ENCODE results near the gene ZNF37A.
"Not testable (repeated sequence)": the region's sequence is repeated elsewhere in the genome, so short reads cannot be mapped to it uniquely, and the experiment has no call there.

Gene ZNF37A

DNA sequence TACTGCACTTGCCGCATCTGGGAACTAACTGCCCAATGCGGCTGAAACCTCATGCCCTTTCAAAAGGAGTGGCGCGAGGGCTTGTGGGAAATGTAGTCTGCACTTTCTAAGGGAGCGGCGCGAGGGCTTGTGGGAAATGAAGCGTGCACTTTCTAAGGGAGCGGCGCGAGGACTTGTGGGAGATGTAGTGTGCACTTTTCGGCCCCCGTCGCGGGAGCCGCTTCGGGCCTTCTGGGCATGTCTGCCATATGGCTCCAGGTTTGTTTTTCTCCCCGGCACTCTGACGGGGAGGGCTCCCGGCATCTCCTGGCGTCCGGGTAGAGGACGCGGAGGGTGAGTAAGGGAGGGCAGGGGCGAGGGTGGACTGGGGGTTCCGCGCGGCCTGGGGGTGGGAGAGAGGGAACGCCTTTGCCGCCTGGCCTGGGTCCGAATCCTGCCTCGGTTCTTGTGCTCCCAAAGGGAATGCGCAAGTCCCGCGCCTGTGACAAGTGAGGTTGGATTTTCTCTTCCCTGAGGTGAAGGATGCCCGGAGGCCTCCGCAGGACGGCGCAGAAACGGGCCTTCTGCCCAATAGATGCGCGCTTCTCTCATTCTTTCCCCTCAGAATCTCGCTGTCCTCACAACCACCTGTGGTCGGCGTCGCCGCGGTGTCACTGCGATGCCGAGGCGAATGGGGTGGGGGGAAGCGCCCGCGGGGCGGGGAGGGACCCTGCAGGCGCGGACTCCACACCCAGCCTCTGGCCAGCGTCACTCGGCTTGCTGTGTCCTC lies at the start of gene ZNF37A:
ZNF37A (plus strand) TSS at position 180 of the 769 bp plus-strand sequence. CDS start 2,281 bp downstream, outside the sequence.
- peak within 1 kb of the TSS; percentile 89 for H3K4me3 ChIP-seq (replicated peaks; ENCODE audit: low read depth, low read length)
- peak; percentile 98 for DNase-seq (ENCODE audit: low read depth)

DNA sequence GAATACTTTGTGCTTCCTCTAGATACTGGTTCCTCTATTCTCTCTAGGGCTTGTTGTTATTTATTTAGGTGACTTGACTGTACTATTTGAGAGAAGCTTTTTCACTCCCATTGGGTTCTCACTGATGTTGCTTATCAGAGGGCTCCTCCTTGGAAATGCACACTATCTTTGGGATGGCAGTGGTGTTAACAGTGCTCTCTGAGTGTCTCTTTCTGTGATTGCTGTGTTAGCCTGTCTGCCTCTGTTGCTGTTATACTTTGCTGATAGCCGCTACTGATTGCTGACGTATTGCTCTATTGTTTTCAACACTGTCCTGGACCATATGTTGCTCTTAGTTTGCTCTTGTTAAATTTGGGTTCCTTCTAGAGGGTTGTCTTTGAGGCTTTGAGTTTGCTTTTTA lies 49.0 kb upstream of the ZNF37A start:
- no peak for DNase-seq (ENCODE audit: low read depth)
- TF ChIP-seq, protein P1, sequence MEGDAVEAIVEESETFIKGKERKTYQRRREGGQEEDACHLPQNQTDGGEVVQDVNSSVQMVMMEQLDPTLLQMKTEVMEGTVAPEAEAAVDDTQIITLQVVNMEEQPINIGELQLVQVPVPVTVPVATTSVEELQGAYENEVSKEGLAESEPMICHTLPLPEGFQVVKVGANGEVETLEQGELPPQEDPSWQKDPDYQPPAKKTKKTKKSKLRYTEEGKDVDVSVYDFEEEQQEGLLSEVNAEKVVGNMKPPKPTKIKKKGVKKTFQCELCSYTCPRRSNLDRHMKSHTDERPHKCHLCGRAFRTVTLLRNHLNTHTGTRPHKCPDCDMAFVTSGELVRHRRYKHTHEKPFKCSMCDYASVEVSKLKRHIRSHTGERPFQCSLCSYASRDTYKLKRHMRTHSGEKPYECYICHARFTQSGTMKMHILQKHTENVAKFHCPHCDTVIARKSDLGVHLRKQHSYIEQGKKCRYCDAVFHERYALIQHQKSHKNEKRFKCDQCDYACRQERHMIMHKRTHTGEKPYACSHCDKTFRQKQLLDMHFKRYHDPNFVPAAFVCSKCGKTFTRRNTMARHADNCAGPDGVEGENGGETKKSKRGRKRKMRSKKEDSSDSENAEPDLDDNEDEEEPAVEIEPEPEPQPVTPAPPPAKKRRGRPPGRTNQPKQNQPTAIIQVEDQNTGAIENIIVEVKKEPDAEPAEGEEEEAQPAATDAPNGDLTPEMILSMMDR (IDR thresholded peaks at IDR 0.05; ENCODE audit: low read length, missing control alignments): no peak
- H3K4me3 ChIP-seq (replicated peaks; ENCODE audit: low read depth, low read length): no peak overlapping the region

More for the DNA sequence above, at the start of gene ZNF37A:
- TF ChIP-seq, protein P1 (IDR thresholded peaks at IDR 0.05; ENCODE audit: low read length, missing control alignments): no peak

DNA sequence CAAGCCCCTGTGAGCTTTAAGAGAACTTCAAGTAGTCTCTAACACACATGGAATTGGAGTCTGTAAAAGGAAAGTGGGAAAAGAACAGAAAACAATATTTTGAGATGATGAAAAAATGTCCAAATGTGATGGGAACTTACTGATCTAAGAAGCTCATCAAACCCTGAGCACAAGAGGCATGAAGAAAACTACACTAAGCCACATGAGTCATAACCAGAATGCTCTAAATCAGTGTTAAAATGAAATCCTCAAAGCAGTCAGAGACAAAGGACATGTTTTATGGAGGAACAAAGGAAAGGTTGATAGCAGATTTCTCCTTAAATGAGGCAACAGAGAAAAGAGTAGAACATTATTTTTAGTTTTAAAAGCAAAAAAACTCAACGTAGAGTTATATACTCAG lies 46.5 kb upstream of the ZNF37A start:
- TF ChIP-seq, protein P1 (IDR thresholded peaks at IDR 0.05; ENCODE audit: low read length, missing control alignments): no peak
- no peak overlapping the region for H3K4me3 ChIP-seq (replicated peaks; ENCODE audit: low read depth, low read length)
- peak; percentile 23 for DNase-seq (ENCODE audit: low read depth)

DNA sequence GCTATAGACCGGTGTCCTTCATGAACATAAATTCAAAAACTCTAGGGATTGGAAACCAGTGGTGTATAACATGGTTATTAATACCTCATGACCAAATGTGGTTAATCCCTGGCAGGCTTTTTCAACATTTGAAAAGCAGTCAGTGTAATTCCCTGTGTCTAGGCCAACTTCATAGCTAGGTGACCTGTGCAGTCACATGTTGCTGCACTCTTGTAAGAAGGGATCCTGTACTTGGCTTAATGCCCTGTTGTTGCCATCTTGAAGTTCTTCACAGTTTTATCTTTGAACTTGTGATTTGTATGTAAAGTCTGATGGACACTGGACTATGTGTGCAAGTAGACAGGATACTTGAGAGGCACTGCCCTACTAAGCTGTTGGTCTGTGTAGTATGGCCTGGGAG lies 43.9 kb upstream of the ZNF37A start:
- TF ChIP-seq, protein P1 (IDR thresholded peaks at IDR 0.05; ENCODE audit: low read length, missing control alignments): no peak
- H3K4me3 ChIP-seq (replicated peaks; ENCODE audit: low read depth, low read length): no peak overlapping the region
- no peak for DNase-seq (ENCODE audit: low read depth)

DNA sequence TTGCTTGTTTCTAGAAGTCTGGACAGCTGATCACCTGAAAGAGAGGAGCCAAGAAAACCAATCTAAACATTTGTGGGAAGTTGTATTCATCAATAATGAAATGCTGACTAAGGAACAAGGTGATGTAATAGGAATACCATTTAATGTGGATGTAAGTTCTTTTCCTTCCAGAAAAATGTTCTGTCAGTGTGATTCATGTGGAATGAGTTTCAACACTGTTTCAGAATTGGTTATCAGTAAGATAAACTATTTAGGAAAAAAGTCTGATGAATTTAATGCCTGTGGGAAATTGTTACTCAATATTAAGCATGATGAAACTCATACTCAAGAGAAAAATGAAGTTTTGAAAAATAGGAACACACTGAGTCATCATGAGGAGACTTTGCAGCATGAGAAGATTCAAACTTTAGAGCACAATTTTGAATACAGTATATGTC lies 39.8 kb upstream of the ZNF37A start:
- DNase-seq (ENCODE audit: low read depth): peak; percentile 92
- H3K4me3 ChIP-seq (replicated peaks; ENCODE audit: low read depth, low read length): no peak overlapping the region
- TF ChIP-seq, protein P1 (IDR thresholded peaks at IDR 0.05; ENCODE audit: low read length, missing control alignments): no peak

DNA sequence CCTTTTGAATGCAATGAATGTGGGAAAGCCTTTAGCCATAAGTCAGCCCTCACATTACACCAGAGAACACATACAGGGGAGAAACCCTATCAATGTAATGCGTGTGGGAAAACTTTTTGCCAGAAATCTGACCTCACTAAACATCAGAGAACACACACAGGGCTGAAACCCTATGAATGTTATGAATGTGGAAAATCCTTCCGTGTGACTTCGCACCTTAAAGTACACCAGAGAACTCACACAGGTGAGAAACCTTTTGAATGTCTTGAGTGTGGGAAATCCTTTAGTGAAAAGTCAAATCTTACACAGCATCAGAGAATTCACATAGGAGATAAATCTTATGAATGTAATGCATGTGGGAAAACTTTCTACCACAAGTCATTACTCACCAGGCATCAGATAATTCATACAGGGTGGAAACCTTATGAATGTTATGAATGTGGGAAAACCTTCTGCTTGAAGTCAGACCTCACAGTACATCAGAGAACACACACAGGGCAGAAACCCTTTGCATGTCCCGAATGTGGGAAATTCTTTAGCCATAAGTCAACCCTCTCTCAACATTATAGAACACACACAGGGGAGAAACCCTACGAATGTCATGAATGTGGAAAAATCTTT lies 38.8 kb upstream of the ZNF37A start:
- H3K4me3 ChIP-seq (replicated peaks; ENCODE audit: low read depth, low read length); DNase-seq (ENCODE audit: low read depth): not testable (repeated sequence)

DNA sequence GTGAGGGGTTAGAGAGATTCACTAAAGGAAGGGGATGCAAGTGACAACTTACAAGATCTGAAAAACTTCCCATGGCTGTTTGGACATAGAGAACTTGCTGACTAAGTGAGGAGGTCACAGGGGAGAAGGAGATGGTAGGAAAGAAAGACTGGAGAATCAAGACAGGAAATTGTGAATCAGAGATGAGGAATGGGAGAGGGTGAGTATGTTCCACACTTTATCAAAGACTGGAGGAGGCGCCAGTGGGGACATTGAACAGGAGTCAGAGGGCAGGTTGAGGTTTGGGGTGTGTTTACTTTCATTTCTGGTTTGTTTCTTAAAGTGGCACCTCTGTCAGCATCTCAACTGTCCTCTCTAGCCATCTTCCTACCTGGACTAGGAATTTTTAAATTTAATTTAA lies 24.5 kb upstream of the ZNF37A start:
- not testable (repeated sequence) for H3K4me3 ChIP-seq (replicated peaks; ENCODE audit: low read depth, low read length)
- DNase-seq (ENCODE audit: low read depth): peak; percentile 89

DNA sequence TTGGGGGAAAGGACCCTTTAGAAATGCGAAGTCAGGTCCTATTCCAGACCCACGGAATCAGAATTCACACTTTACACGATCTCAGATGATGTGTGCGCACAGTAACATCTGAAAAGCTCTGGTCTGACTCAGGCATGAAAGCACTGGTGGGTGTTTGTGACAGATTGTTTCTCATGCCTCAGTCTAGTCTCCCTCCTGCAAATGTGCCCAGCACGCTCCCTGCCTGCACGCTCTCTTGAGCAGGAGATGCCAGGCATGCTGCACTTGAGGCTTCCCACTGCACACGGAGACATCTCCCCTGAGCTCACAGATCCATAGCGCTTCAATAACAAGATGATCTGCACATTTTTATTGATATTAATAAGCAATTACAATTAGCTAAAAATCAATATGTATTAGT lies 23.6 kb upstream of the ZNF37A start:
- no peak for DNase-seq (ENCODE audit: low read depth)
- H3K4me3 ChIP-seq (replicated peaks; ENCODE audit: low read depth, low read length): no peak overlapping the region
- TF ChIP-seq, protein P1 (IDR thresholded peaks at IDR 0.05; ENCODE audit: low read length, missing control alignments): no peak
